ENCODE measurements around the gene MAN1B1. TPM values are rescaled to one million over a fixed set of nuclear protein-coding genes. Genes with fewer than 3 reads are reported as not detected.

MAN1B1 gene
- total RNA-seq, 1 experiment from 2014 or later, result 46.5 TPM

DNA sequence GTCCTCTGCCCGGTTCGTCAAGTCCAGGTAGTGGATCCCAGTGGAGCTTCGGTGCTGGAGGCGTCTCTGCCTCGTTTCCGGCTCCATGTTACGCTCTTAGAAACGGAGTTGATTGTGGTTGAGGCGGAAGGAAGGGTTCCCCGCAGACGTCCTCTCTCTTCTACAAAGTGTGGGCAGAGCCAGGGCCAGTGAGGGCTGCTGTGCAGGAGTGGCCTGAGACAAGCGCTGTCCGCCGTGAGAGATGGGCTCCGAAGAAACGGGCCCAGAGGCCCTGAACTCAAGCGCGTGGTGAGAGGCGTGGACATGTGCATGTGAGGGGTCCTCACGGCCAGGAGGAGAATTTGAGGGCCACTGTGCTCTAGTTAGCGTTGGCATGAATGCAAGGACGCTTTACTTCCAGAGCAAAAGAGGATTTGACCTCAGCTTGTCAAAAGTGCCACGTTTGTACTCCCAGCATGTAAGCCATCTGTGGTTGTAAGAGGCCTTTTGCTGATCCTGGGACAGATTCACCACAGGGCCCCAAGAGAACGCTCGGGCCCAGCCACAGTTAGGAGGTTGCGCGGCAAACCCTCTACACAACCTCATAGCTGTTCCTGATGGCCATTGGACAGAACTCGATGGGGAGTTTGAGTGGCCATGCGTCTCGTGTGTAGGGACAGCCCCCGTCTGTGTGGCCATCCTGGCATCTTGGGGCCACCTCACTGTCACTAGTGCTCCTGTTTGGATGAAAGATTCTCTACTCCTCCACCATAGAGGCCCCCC lies 10.2 kb downstream of the MAN1B1 start:
- no peaks in the 10 kb centered on the region for H3K4me1 Mint-ChIP-seq (ENCODE audit: insufficient read depth, unreplicated experiment)
- DNase-seq (ENCODE audit: unreplicated experiment), result no peak
- no peaks in the 10 kb centered on the region for H3K27me3 Mint-ChIP-seq (ENCODE audit: insufficient read depth, unreplicated experiment)
- peaks cover 64% of the 10 kb centered on the region for H3K36me3 Mint-ChIP-seq (ENCODE audit: insufficient read depth, unreplicated experiment)
- TF ChIP-seq CTCF (IDR thresholded peaks at IDR 0.05; ENCODE audit: unreplicated experiment), result no peak
- ChIA-PET CTCF (interaction anchor here (0.6 to 1.2 kb wide), 4 partner anchors 12 to 140 kb away, joined by 3 to 4 read pairs (median 3); no protein-coding TSS in a partner anchor), POLR2A (no interaction called here)
- BruUV-seq (replicated peaks), result no TSS peak
- H3K4me3 Mint-ChIP-seq (ENCODE audit: unreplicated experiment), result no peak overlapping the region
- no peaks in the 10 kb centered on the region for H3K9me3 Mint-ChIP-seq (ENCODE audit: unreplicated experiment)
- no peak overlapping the region for H3K27ac Mint-ChIP-seq (ENCODE audit: low read depth, unreplicated experiment)
- intact Hi-C loops (cut with micrococcal nuclease), result no loop called here

- Mint-ChIP-seq H3K36me3 (ENCODE audit: insufficient read depth, unreplicated experiment) (peaks cover 56% of the 10 kb centered on the region), H3K9me3 (ENCODE audit: unreplicated experiment) (no peaks in the 10 kb centered on the region)
- POLR2A ChIA-PET, result no interaction called here
Measured at GRCh38 chr9:137097761-137098462, 11.1 kb downstream of the MAN1B1 start.

DNA sequence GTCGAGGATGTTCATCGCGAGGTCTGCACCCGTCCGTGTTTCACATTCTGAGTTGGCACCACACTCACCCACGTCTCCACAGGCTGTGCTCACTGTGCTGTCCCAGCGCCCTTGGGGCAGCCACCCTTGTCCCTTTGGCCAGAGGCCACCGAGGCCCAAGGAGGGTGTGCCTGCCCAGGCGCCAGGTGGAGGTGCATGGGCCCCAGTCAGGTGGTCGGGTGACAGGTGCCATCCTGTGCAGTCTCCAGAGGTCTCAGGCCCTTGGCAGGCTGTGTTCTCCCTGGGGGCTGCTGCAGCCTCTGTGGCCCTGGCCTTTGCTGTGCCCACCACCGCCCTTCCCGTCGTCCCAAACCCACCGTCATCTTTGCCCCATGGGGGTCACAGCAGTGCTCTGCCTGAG lies 12.4 kb downstream of the MAN1B1 start:
- POLR2A ChIA-PET, result interaction anchor here (0.7 kb wide), 1 partner anchor 114 kb away, joined by 3 read pairs; no protein-coding TSS in a partner anchor
- no peaks in the 10 kb centered on the region for H3K27me3 Mint-ChIP-seq (ENCODE audit: insufficient read depth, unreplicated experiment)
- H3K4me3 Mint-ChIP-seq (ENCODE audit: unreplicated experiment), result no peak overlapping the region
- no TSS peak for BruUV-seq (replicated peaks)
- intact Hi-C loops (cut with micrococcal nuclease), result no loop called here
- no peak overlapping the region for H3K27ac Mint-ChIP-seq (ENCODE audit: low read depth, unreplicated experiment)
- H3K36me3 Mint-ChIP-seq (ENCODE audit: insufficient read depth, unreplicated experiment), result peaks cover 45% of the 10 kb centered on the region
- CTCF ChIA-PET, result no interaction called here
- H3K4me1 Mint-ChIP-seq (ENCODE audit: insufficient read depth, unreplicated experiment), result no peaks in the 10 kb centered on the region
- DNase-seq (ENCODE audit: unreplicated experiment), result no peak
- no peak for TF ChIP-seq CTCF (IDR thresholded peaks at IDR 0.05; ENCODE audit: unreplicated experiment)
- H3K9me3 Mint-ChIP-seq (ENCODE audit: unreplicated experiment), result no peaks in the 10 kb centered on the region

More at GRCh38 chr9:137097761-137098462, 11.1 kb downstream of the MAN1B1 start:
- no peak for TF ChIP-seq CTCF (IDR thresholded peaks at IDR 0.05; ENCODE audit: unreplicated experiment)
- intact Hi-C loops (cut with micrococcal nuclease), result no loop called here
- Mint-ChIP-seq H3K27ac (ENCODE audit: low read depth, unreplicated experiment) (no peak overlapping the region), H3K27me3 (ENCODE audit: insufficient read depth, unreplicated experiment) (no peaks in the 10 kb centered on the region), H3K4me3 (ENCODE audit: unreplicated experiment) (no peak overlapping the region), H3K4me1 (ENCODE audit: insufficient read depth, unreplicated experiment) (no peaks in the 10 kb centered on the region)
- CTCF ChIA-PET, result interaction anchor here (0.9 kb wide), 1 partner anchor 11 kb away, joined by 3 read pairs; no protein-coding TSS in a partner anchor
- BruUV-seq (replicated peaks), result no TSS peak
- DNase-seq (ENCODE audit: unreplicated experiment), result no peak

GRCh38 chr9:137103206-137103999 lies 16.6 kb downstream of the MAN1B1 start:
- no peak for DNase-seq (ENCODE audit: unreplicated experiment)
- Mint-ChIP-seq H3K27ac (ENCODE audit: low read depth, unreplicated experiment) (no peak overlapping the region), H3K36me3 (ENCODE audit: insufficient read depth, unreplicated experiment) (peaks cover 37% of the 10 kb centered on the region), H3K4me1 (ENCODE audit: insufficient read depth, unreplicated experiment) (no peaks in the 10 kb centered on the region), H3K9me3 (ENCODE audit: unreplicated experiment) (no peaks in the 10 kb centered on the region), H3K4me3 (ENCODE audit: unreplicated experiment) (no peak overlapping the region), H3K27me3 (ENCODE audit: insufficient read depth, unreplicated experiment) (no peaks in the 10 kb centered on the region)
- ChIA-PET CTCF (interaction anchor here (1.1 kb wide), 1 partner anchor 74 kb away, joined by 3 read pairs; no protein-coding TSS in a partner anchor), POLR2A (no interaction called here)
- intact Hi-C loops (cut with micrococcal nuclease), result no loop called here
- no TSS peak for BruUV-seq (replicated peaks)
- TF ChIP-seq CTCF (IDR thresholded peaks at IDR 0.05; ENCODE audit: unreplicated experiment), result no peak

All from MCF 10A (cell line).